SK-N-MC (cell line): ENCODE results near the gene TSHZ1.

Experiments used
- DNase-seq: peaks from one replicate; pipeline ENCODE4 v3.0.0-alpha.2; 2011; ENCODE audit warnings: low read depth, low spot score
- H3K27ac ChIP-seq: fragments of 200-600 bp; sonication (generic); 2 replicates; pipeline ENCODE4 v1.5.1; 2016; ENCODE audit warnings: mixed run types
- H3K36me3 ChIP-seq: fragments of 200-600 bp; sonication (generic); 2 replicates; pipeline ENCODE4 v1.6.1; 2017; ENCODE audit warnings: antibody characterized with exemption, low read length, mixed read lengths; ENCODE audit not compliant: insufficient read depth
- H3K4me3 ChIP-seq: fragments of 200-600 bp; sonication (generic); 2 replicates; pipeline ENCODE4 v1.5.1; 2016
- H3K9ac ChIP-seq: fragments of 200-600 bp; sonication (generic); 2 replicates; pipeline ENCODE4 v1.8.0; 2017; ENCODE audit warnings: mixed run types, mixed read lengths; ENCODE audit not compliant: insufficient read length
- H3K9me3 ChIP-seq: fragments of 200-600 bp; sonication (generic); 2 replicates; pipeline ENCODE4 v1.6.1; 2017; ENCODE audit warnings: low read depth, mild to moderate bottlenecking, antibody characterized with exemption, low read length, moderate library complexity, mixed read lengths
- EZH2 ChIP-seq: fragments of 200-600 bp; sonication (generic); IDR thresholded peaks from one replicate; pipeline ENCODE4 v1.6.1; 2017; ENCODE audit warnings: antibody characterized with exemption
- FOXP2 ChIP-seq: optimal IDR thresholded peaks from 2 replicates; pipeline ENCODE3; 2011; ENCODE audit warnings: mild to moderate bottlenecking, moderate library complexity; ENCODE audit not compliant: insufficient read depth; ENCODE audit errors: extremely low read length, control extremely low read depth
- POLR2AphosphoS5 ChIP-seq: IDR thresholded peaks from 2 replicates; pipeline ENCODE4 v1.6.1; 2012; ENCODE audit warnings: mild to moderate bottlenecking, low read depth, low read length, borderline replicate concordance

TSHZ1 gene, protein sequence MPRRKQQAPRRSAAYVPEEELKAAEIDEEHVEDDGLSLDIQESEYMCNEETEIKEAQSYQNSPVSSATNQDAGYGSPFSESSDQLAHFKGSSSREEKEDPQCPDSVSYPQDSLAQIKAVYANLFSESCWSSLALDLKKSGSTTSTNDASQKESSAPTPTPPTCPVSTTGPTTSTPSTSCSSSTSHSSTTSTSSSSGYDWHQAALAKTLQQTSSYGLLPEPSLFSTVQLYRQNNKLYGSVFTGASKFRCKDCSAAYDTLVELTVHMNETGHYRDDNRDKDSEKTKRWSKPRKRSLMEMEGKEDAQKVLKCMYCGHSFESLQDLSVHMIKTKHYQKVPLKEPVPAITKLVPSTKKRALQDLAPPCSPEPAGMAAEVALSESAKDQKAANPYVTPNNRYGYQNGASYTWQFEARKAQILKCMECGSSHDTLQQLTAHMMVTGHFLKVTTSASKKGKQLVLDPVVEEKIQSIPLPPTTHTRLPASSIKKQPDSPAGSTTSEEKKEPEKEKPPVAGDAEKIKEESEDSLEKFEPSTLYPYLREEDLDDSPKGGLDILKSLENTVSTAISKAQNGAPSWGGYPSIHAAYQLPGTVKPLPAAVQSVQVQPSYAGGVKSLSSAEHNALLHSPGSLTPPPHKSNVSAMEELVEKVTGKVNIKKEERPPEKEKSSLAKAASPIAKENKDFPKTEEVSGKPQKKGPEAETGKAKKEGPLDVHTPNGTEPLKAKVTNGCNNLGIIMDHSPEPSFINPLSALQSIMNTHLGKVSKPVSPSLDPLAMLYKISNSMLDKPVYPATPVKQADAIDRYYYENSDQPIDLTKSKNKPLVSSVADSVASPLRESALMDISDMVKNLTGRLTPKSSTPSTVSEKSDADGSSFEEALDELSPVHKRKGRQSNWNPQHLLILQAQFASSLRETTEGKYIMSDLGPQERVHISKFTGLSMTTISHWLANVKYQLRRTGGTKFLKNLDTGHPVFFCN (N-terminal part only)

GRCh38 chr18:75210274-75211001 lies at the start of gene TSHZ1:
Gene TSHZ1, plus strand, starts transcription at chr18:75210797. Its CDS starts 1,080 bp downstream, at chr18:75211877.
- no peak for DNase-seq
- peak within 1 kb of the TSS; percentile 51 for H3K9ac ChIP-seq
- H3K27ac ChIP-seq: no peak within 1 kb of the TSS
- no peaks in the 10 kb centered on the region for H3K36me3 ChIP-seq
- TF ChIP-seq EZH2 (no peak), POLR2AphosphoS5 (no peak), FOXP2 (no peak)
- peak within 1 kb of the TSS; percentile 83 for H3K4me3 ChIP-seq
- H3K9me3 ChIP-seq: no peaks in the 10 kb centered on the region

DNA sequence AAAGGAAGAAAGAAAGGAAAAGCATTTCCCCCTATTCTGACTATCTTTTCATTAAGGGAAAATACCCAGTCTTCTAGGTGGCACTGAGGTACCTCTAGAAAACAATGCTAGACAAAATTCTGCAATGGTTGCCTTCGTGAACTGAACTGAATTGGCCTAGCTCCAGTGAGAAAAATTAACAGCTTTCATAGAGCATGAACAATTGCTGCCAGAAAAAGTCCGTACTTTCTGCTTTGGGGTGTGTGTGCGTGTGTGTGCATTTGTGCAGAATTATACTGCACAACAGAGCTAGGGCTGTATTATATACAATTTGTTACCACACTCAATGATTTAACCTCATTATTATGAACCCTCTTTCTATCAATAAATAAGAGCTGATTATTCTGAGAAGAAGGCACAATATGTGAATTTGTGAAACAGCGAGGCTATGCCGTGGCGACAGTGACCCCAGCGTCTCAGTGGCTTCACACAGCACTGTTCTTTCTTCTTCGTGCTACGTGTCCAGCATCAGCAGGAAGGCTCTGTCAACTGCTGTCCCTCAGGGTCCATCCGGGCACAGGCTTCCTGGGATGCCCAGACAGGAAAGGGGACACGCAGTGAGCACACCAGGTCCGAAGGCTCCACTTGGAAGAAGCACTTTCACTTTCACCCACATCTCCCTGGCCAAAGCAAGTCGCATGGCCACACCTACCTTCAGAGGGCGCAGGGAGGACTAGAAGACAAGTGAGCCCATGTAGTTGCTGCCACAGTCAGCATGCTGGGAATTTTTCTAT lies 49.2 kb upstream of the TSHZ1 start:
- H3K27ac ChIP-seq: no peak overlapping the region
- no peak overlapping the region for H3K4me3 ChIP-seq
- no peak for DNase-seq
- TF ChIP-seq POLR2AphosphoS5 (no peak), FOXP2 (no peak), EZH2 (no peak)
- no peaks in the 10 kb centered on the region for H3K9me3 ChIP-seq
- H3K36me3 ChIP-seq: no peaks in the 10 kb centered on the region
- no peak overlapping the region for H3K9ac ChIP-seq

GRCh38 chr18:75162467-75162866 lies 48.1 kb upstream of the TSHZ1 start:
- no peak for TF ChIP-seq POLR2AphosphoS5
- no peak for TF ChIP-seq FOXP2
- no peak for TF ChIP-seq EZH2
- no peaks in the 10 kb centered on the region for H3K36me3 ChIP-seq
- H3K9me3 ChIP-seq: no peaks in the 10 kb centered on the region
- no peak overlapping the region for H3K27ac ChIP-seq
- no peak overlapping the region for H3K9ac ChIP-seq
- no peak overlapping the region for H3K4me3 ChIP-seq
- no peak for DNase-seq

DNA sequence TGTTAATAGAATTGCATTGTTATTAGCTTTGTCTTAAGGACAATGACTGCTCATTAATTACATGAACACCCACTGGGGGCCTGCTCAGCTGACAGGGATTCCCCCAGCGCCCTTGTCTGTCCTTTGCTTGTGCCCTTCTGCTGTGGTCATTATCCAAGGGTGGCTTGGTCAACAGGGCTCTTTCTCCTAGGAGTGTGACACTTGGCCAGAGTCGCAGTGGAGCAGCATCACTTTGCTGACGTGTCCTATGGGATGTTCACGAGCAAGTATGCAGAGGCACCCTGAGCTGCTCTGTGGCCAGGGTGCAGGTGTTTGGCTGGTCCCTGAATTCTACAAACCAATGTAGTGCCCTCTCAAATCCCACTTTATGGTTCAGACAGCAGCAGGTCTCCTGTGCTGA lies 47.6 kb upstream of the TSHZ1 start:
- H3K27ac ChIP-seq: no peak overlapping the region
- no peak for DNase-seq
- H3K9ac ChIP-seq: no peak overlapping the region
- H3K36me3 ChIP-seq: no peaks in the 10 kb centered on the region
- no peak overlapping the region for H3K4me3 ChIP-seq
- TF ChIP-seq POLR2AphosphoS5 (no peak), FOXP2 (no peak), EZH2 (no peak)
- no peaks in the 10 kb centered on the region for H3K9me3 ChIP-seq

DNA sequence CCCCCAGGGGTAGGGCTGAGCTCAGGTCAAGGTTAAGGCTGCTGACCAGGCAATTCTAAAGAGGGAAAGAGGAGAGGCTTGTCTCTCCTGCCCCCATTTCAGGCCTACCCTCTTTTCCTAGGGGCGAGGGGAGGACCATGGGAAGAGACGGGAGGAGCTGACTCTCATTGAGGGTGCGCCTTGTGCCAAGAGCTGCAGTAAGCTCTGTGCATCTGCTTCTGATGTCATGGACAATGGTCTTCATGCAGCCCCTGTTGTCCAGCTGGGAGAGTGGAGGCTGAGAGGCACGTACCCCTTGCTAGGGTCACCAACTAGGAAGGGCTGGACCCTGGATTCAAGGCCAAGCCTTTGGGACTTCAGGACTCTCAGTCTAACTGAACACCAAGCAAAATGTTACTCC lies 46.9 kb upstream of the TSHZ1 start:
- Histone ChIP-seq H3K9ac (no peak overlapping the region), H3K4me3 (no peak overlapping the region), H3K9me3 (no peaks in the 10 kb centered on the region), H3K36me3 (no peaks in the 10 kb centered on the region), H3K27ac (no peak overlapping the region)
- DNase-seq: no peak
- no peak for TF ChIP-seq EZH2
- TF ChIP-seq POLR2AphosphoS5: no peak
- no peak for TF ChIP-seq FOXP2

DNA sequence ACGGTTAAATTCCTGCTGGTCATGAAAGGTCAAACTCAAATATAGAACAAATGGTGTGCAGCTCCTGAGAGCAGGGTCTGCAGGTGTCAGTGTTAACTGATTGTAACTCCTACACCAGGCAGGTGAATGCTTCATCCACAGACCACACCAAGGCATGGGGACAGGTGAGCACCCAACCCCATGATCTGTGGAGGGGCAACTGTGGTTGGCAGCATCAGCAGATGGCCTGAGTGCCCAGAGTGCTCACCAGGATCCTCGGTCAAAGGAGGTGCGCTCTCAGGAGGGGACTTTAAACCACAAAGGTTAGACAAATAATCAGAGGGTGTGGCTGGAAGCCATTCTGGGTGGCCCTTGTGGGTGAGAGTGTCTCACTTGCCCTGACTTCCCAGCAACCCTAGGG lies 46.1 kb upstream of the TSHZ1 start:
- no peak for DNase-seq
- Histone ChIP-seq H3K27ac (no peak overlapping the region), H3K36me3 (no peaks in the 10 kb centered on the region), H3K4me3 (no peak overlapping the region), H3K9me3 (no peaks in the 10 kb centered on the region), H3K9ac (no peak overlapping the region)
- TF ChIP-seq POLR2AphosphoS5: no peak
- TF ChIP-seq EZH2: no peak
- TF ChIP-seq FOXP2: no peak

DNA sequence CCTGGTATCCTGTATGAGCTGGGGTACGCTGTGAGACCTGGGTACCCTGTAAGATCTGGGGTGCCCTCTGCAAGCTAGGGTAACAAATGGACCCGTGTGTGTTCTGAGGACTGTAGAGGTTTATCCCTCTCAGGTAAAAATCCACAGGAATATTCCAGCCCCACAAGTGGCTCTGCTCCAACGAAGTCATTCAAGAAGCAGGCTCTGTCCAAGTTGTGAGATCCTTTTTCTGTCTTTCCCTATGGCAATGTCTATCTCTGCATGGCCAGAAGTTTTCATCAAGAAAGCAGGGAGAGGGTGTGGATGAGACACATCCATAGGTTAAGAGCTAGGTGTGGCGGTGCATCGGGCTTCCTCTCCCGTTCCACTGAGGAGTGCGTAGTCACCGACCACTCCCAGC lies 44.7 kb upstream of the TSHZ1 start:
- Histone ChIP-seq H3K9ac (no peak overlapping the region), H3K27ac (no peak overlapping the region), H3K4me3 (no peak overlapping the region), H3K9me3 (no peaks in the 10 kb centered on the region), H3K36me3 (no peaks in the 10 kb centered on the region)
- no peak for TF ChIP-seq POLR2AphosphoS5
- TF ChIP-seq FOXP2: no peak
- TF ChIP-seq EZH2: no peak
- no peak for DNase-seq
